ENCODE data around the gene SLC35F5.
"Not testable (repeated sequence)": the region's sequence is repeated elsewhere in the genome, so short reads cannot be mapped to it uniquely, and the experiment has no call there.

Gene SLC35F5

DNA sequence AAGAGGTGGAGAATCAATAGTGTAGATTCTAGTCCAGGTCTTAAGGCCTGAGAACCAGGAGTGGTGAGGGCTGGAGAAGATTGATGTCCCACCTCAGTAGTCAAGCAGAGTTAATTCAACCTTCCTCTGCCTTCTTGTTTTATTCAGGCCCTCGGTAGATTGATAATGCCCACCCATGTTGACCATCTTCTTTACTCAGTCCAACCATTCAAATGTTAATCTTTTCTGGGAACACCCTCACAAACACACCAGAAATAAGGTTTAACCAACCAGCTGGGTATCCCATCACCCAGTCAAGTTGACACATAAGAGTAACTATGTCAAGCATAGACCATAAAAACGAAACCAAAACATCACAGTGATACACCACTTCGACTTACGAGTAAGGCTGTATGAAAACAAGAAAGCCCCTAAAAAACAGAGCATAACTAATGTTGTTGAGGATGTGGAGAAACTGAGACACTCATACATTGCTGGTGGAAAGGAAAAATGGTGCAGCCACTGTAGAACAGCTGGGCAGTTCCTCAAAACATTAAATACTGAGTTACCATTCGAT is 57.5 kb downstream of the SLC35F5 start:
- TF ChIP-seq, protein P1, sequence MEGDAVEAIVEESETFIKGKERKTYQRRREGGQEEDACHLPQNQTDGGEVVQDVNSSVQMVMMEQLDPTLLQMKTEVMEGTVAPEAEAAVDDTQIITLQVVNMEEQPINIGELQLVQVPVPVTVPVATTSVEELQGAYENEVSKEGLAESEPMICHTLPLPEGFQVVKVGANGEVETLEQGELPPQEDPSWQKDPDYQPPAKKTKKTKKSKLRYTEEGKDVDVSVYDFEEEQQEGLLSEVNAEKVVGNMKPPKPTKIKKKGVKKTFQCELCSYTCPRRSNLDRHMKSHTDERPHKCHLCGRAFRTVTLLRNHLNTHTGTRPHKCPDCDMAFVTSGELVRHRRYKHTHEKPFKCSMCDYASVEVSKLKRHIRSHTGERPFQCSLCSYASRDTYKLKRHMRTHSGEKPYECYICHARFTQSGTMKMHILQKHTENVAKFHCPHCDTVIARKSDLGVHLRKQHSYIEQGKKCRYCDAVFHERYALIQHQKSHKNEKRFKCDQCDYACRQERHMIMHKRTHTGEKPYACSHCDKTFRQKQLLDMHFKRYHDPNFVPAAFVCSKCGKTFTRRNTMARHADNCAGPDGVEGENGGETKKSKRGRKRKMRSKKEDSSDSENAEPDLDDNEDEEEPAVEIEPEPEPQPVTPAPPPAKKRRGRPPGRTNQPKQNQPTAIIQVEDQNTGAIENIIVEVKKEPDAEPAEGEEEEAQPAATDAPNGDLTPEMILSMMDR (IDR thresholded peaks at IDR 0.05; ENCODE audit: low read depth, low read length, missing control alignments) = no peak
- in situ Hi-C loops (cut with HindIII; ENCODE audit: low sequenced_read_pairs) = no loop called here
- DNase-seq (ENCODE audit: low read depth) = no peak
- H3K4me3 ChIP-seq (ENCODE audit: low read depth, low read length) = no peak overlapping the region

DNA sequence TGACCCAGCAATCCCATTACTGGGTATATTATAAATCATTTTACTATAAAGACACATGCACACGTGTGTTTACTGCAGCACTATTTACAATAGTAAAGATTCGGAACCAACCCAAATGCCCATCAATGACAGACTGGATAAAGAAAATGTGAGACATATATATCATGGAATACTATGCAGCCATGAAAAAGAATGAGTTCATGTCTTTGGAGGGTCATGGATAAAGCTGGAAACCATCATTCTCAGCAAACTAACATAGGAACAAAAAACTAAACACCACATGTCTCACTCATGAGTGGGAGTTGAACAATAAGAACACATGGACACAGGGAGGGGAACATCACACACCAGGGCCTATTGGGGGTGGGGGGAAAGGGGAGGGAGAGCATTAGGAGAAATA is 58.2 kb downstream of the SLC35F5 start:
- DNase-seq (ENCODE audit: low read depth); in situ Hi-C loops (cut with HindIII; ENCODE audit: low sequenced_read_pairs); H3K4me3 ChIP-seq (ENCODE audit: low read depth, low read length): not testable (repeated sequence)

DNA sequence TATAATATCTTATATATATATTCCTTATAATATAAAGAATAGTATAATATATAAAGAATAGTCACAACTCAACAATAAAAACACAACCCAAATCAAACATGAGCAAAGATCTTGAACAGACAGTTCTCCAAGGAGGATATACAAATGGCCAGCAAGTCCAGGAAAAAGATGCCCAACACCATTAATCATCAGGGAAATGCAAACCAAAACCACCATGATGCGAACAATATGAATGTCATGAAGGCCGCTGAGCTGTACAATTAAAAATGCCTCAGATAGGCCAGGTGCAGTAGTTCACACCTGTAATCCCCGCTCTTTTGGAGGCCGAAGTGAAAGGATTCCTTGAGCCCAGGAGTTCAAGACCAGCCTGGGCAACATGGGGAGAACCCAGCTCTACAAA is 58.9 kb downstream of the SLC35F5 start:
- TF ChIP-seq, protein P1 (IDR thresholded peaks at IDR 0.05; ENCODE audit: low read depth, low read length, missing control alignments) = no peak
- in situ Hi-C loops (cut with HindIII; ENCODE audit: low sequenced_read_pairs) = no loop called here
- no peak for DNase-seq (ENCODE audit: low read depth)
- H3K4me3 ChIP-seq (ENCODE audit: low read depth, low read length) = no peak overlapping the region

DNA sequence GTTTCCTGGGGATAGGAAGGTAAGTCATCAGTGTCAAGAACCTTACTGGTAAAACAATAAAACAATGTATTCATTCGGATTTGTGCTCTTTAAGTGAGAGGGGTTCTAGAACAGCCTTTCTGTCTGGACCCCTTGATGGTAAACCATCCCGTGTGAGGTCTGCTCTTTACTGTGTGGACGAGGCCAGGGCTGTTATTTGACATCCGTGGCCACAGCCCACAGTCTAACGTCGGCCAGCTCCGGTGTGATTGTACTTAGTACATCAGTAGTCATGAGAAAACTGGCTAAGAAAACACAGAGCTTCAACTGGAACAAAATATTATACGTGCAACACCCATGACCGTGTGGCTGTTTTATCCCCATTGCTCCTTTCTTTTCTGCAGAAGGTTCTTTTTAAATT is 62.0 kb downstream of the SLC35F5 start:
- TF ChIP-seq, protein P1 (IDR thresholded peaks at IDR 0.05; ENCODE audit: low read depth, low read length, missing control alignments) = no peak
- no peak overlapping the region for H3K4me3 ChIP-seq (ENCODE audit: low read depth, low read length)
- no peak for DNase-seq (ENCODE audit: low read depth)
- in situ Hi-C loops (cut with HindIII; ENCODE audit: low sequenced_read_pairs) = no loop called here

DNA sequence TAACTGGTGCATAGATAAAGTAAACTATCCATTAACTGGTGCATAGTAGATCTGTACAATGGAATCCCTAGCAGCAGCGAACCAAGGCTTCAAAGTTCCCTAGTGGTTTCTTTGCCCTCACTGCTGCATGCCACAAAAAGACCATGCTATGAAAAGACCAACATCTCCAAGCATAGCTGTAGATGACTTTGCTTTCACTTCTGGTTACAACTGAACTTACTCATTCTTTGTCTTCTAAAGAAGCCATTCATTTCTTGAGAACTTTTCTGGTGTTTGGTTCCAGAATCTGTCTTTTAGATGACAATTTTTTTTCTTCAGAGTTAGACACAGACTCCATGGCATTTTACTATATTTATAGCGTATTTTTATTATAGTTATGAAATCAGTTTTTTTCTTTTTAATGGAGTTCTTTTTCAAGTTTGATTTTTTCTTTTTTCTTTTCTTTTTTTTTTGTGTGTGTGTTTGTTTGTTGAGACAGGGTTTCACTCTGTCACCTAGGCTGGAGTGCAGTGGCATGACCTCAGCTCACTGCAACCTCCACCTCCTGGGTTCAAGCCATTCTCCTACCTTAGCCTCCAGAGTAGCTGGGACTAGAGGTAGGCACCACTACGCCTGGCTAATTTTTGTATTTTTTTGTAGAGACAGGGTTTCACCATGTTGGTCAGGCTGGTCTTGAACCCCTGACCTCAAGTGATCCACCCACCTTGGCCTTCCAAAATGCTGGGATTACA is 63.6 kb downstream of the SLC35F5 start:
- in situ Hi-C loops (cut with HindIII; ENCODE audit: low sequenced_read_pairs) = no loop called here
- no peak overlapping the region for H3K4me3 ChIP-seq (ENCODE audit: low read depth, low read length)
- no peak for DNase-seq (ENCODE audit: low read depth)
- TF ChIP-seq, protein P1 (IDR thresholded peaks at IDR 0.05; ENCODE audit: low read depth, low read length, missing control alignments) = no peak

DNA sequence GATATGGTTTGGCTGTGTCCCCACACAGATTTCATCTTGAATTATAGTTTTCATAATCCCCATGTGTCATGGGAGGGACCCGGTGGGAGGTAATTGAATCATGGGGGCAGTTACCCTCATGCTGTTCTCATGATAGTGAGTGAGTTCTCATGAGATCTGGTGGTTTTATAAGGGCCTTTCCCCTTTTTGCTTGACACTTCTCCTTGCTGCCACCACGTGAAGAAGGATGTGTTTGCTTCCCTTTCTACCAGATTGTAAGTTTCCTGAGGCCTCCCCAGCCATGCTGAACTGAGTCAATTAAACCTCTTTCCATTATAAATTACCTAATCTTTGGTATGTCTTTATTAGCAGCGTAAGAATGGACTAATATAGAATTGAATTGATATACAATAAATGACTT is 65.6 kb downstream of the SLC35F5 start:
- in situ Hi-C loops (cut with HindIII; ENCODE audit: low sequenced_read_pairs); H3K4me3 ChIP-seq (ENCODE audit: low read depth, low read length); DNase-seq (ENCODE audit: low read depth): not testable (repeated sequence)

DNA sequence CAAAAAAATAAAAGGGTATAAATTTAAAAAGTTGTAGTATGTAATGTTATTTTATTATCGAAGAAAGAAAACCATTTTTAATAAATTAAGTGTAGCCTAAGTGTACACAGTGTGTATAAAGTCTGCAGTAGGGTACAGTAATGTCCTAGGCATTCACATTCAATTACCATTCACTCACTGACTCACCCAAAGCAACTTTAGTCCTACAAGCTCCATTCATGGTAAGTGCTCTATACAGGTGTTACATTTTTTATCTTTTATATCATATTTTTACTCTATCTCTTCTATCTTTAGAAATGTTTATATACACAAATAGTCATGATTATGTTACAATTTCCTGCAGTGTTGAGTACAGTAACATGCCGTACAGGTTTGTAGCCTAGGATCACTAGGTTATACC is 69.9 kb downstream of the SLC35F5 start:
- no peak for DNase-seq (ENCODE audit: low read depth)
- TF ChIP-seq, protein P1 (IDR thresholded peaks at IDR 0.05; ENCODE audit: low read depth, low read length, missing control alignments) = no peak
- H3K4me3 ChIP-seq (ENCODE audit: low read depth, low read length) = no peak overlapping the region
- in situ Hi-C loops (cut with HindIII; ENCODE audit: low sequenced_read_pairs) = no loop called here

Measured in astrocyte of the cerebellum (primary cell).